Neural crest cell (in vitro differentiated cells): Measurements from ENCODE around the gene CNTN5. TPM values are rescaled to one million over a fixed set of nuclear protein-coding genes. Genes with fewer than 3 reads are reported as not detected.

Source experiments
- DNase-seq: peaks from one replicate; pipeline ENCODE4 v3.0.0; 2021; ENCODE audit warnings: low read depth, mixed read lengths, low spot score
- H3K27ac Mint-ChIP-seq: one replicate; pipeline ENCODE4 v1.8.0; 2021; ENCODE audit warnings: mild to moderate bottlenecking, mixed read lengths; ENCODE audit not compliant: unreplicated experiment
- H3K27me3 Mint-ChIP-seq: 2 replicates; pipeline ENCODE4 v1.8.0; 2021; ENCODE audit warnings: low read depth, mild to moderate bottlenecking, mixed read lengths
- H3K36me3 Mint-ChIP-seq: 2 replicates; pipeline ENCODE4 v1.8.0; 2021; ENCODE audit warnings: low read depth, mild to moderate bottlenecking, mixed read lengths
- H3K4me1 Mint-ChIP-seq: 2 replicates; pipeline ENCODE4 v1.8.0; 2021; ENCODE audit warnings: mixed read lengths
- H3K4me3 Mint-ChIP-seq: one replicate; pipeline ENCODE4 v1.8.0; 2021; ENCODE audit warnings: mild to moderate bottlenecking, mixed read lengths
- H3K9me3 Mint-ChIP-seq: 2 replicates; pipeline ENCODE4 v1.8.0; 2021; ENCODE audit warnings: mixed read lengths
- total RNA-seq: library from RNA; stranded (reverse); gene quantifications from 2 replicates; pipeline ENCODE4 v1.2.1, GENCODE V29; 2021
- TF ChIP-seq, protein P1 (sequence below): fragments of 200-600 bp; sonication (generic); conservative IDR thresholded peaks from 2 replicates; pipeline ENCODE4 v1.5.0; 2021; ENCODE audit warnings: antibody characterized with exemption, mild to moderate bottlenecking

CNTN5 gene
- total RNA-seq, 1 donor from 2014 or later = not detected

DNA sequence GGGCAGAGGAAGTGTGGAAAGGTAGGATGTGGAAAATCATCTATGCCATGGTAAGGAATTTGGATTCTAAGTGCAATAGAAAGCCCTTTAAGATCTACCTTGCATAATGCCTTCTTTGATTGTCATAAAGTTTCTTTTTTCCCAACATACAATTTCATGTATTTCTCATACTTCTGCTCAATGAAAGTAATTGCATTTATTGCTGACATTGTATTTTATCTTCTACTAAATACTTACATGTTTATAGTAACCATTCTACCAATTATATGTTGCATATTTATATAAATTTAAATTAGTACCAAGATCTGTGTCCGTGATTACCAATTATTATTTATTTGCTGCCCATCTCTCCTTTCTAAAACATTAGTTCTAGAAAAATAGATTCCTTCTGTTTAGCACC lies 114.8 kb downstream of the CNTN5 start:
- Mint-ChIP-seq H3K27ac (no peak overlapping the region), H3K36me3 (no peaks in the 10 kb centered on the region), H3K4me1 (no peaks in the 10 kb centered on the region), H3K4me3 (no peak overlapping the region), H3K27me3 (no peaks in the 10 kb centered on the region), H3K9me3 (peaks cover 11% of the 10 kb centered on the region)
- DNase-seq = no peak
- TF ChIP-seq, protein P1, sequence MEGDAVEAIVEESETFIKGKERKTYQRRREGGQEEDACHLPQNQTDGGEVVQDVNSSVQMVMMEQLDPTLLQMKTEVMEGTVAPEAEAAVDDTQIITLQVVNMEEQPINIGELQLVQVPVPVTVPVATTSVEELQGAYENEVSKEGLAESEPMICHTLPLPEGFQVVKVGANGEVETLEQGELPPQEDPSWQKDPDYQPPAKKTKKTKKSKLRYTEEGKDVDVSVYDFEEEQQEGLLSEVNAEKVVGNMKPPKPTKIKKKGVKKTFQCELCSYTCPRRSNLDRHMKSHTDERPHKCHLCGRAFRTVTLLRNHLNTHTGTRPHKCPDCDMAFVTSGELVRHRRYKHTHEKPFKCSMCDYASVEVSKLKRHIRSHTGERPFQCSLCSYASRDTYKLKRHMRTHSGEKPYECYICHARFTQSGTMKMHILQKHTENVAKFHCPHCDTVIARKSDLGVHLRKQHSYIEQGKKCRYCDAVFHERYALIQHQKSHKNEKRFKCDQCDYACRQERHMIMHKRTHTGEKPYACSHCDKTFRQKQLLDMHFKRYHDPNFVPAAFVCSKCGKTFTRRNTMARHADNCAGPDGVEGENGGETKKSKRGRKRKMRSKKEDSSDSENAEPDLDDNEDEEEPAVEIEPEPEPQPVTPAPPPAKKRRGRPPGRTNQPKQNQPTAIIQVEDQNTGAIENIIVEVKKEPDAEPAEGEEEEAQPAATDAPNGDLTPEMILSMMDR = no peak

DNA sequence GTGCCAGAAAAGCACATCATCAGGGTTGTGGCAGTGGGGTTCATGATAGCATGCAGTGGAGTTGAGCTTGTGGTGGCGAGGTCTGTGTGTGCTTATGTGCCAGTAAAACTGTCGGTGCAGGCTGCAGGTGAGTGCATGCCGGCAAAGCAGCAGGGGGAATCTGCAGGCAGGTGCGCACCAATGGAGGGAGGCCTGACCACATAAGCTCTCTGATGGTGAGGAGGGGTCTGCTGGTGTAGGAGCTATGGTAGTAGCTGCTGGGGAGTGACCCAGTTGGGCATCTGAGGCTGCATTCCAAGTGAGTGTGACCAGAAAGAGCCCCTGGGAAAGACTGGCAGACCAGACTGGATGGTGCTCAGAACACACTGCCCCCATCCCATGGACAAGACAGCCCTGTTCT lies 121.5 kb downstream of the CNTN5 start:
- H3K27me3 Mint-ChIP-seq = no peaks in the 10 kb centered on the region
- no peaks in the 10 kb centered on the region for H3K36me3 Mint-ChIP-seq
- H3K27ac Mint-ChIP-seq = no peak overlapping the region
- DNase-seq = no peak
- H3K4me3 Mint-ChIP-seq = no peak overlapping the region
- no peaks in the 10 kb centered on the region for H3K4me1 Mint-ChIP-seq
- H3K9me3 Mint-ChIP-seq = peaks cover 2% of the 10 kb centered on the region
- TF ChIP-seq, protein P1 = no peak

DNA sequence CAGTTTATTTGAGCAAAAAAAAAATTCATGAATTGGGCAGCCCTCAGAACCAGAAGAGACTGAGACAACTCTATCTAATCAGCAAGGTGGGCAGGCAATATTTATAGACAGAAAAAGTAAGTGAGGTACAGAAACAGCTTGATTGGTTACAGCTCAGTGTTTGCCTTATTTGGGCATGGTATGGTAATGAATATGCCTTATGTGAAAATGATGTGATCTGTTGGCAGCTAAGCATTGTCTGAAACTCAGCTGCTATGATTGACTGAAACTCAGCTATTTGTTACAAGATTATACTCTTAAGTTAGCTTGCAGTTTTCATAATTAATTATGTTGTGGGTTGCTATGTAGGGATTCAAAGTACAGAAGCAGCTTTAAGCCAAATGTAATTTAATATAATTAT lies 127.6 kb downstream of the CNTN5 start:
- DNase-seq = no peak
- TF ChIP-seq, protein P1 = no peak
- no peaks in the 10 kb centered on the region for H3K4me1 Mint-ChIP-seq
- H3K27ac Mint-ChIP-seq = no peak overlapping the region
- H3K27me3 Mint-ChIP-seq = no peaks in the 10 kb centered on the region
- H3K36me3 Mint-ChIP-seq = no peaks in the 10 kb centered on the region
- H3K9me3 Mint-ChIP-seq = no peaks in the 10 kb centered on the region
- H3K4me3 Mint-ChIP-seq = no peak overlapping the region

DNA sequence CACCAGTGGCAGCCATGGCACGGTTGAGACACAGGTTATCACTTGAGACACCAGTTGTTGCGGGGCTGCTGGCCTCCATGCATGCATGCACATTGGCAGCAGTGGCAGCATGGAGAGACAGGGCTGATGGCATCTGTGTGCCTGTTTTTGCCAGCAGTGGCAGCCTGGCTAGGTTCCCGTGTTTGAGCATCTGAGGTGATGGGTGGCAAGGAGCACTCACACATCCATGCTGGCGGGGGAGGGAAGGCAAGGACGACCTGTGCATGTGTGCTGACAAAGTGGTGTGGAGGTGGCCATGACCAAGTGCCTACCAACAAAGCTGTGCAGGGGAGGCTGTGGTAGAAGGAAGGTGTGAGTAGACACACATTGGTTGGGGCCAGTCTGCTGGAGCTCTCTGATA lies 133.5 kb downstream of the CNTN5 start:
- DNase-seq = no peak
- Mint-ChIP-seq H3K27ac (no peak overlapping the region), H3K4me3 (no peak overlapping the region), H3K4me1 (no peaks in the 10 kb centered on the region), H3K27me3 (no peaks in the 10 kb centered on the region), H3K9me3 (no peaks in the 10 kb centered on the region), H3K36me3 (no peaks in the 10 kb centered on the region)
- TF ChIP-seq, protein P1 = no peak

DNA sequence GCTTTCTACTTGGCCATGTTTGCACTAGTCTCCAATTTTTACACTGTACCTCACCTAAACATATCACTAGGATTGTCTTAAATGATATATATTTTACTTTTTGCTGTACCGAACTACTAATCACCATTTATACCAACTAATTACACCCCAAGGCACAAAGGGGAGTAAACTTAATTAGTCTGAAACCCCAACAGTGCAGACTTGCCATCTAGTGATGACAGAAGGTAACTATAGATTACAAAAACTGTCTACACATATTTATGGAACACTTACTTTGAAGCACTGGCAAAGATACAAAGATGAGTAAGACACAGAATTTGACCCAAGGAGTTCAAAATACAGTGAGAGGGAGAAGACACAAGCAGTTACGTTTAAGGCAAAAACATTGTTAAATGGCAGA lies 139.7 kb downstream of the CNTN5 start:
- TF ChIP-seq, protein P1 = no peak
- no peaks in the 10 kb centered on the region for H3K36me3 Mint-ChIP-seq
- no peaks in the 10 kb centered on the region for H3K27me3 Mint-ChIP-seq
- no peak overlapping the region for H3K4me3 Mint-ChIP-seq
- H3K9me3 Mint-ChIP-seq = no peaks in the 10 kb centered on the region
- no peaks in the 10 kb centered on the region for H3K4me1 Mint-ChIP-seq
- no peak overlapping the region for H3K27ac Mint-ChIP-seq
- no peak for DNase-seq

DNA sequence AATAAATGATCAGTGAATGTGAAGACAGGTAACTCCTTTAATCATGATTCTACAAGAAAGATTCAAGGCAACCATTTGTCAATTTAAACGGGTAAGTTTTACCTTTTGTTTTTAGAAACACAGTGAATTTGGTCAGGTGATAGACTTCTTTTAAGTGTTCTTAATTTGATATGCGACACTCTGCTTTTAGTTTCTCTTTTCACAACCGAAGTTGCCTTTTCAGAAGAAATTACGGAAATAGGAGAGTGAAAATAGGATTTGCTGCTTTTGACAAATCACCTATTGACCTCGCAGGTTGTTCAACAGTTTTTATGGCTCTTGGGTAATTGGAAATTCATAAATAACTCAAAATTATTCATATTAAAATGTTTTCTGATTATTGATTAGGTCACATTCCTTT lies 142.1 kb downstream of the CNTN5 start:
- Mint-ChIP-seq H3K27ac (no peak overlapping the region), H3K36me3 (no peaks in the 10 kb centered on the region), H3K27me3 (no peaks in the 10 kb centered on the region), H3K9me3 (no peaks in the 10 kb centered on the region), H3K4me1 (no peaks in the 10 kb centered on the region), H3K4me3 (no peak overlapping the region)
- no peak for DNase-seq
- TF ChIP-seq, protein P1 = no peak
